ENCODE measurements around the gene FSTL3.
"Not testable (repeated sequence)": the region's sequence is repeated elsewhere in the genome, so short reads cannot be mapped to it uniquely, and the experiment has no call there.

Gene FSTL3

GRCh38 chr19:685454-685931 lies 9.3 kb downstream of the FSTL3 start:
- no peak for DNase-seq

GRCh38 chr19:686589-687297 lies 10.6 kb downstream of the FSTL3 start:
- no peak for DNase-seq

GRCh38 chr19:687569-688166 lies 11.5 kb downstream of the FSTL3 start:
- no peak for DNase-seq

DNA sequence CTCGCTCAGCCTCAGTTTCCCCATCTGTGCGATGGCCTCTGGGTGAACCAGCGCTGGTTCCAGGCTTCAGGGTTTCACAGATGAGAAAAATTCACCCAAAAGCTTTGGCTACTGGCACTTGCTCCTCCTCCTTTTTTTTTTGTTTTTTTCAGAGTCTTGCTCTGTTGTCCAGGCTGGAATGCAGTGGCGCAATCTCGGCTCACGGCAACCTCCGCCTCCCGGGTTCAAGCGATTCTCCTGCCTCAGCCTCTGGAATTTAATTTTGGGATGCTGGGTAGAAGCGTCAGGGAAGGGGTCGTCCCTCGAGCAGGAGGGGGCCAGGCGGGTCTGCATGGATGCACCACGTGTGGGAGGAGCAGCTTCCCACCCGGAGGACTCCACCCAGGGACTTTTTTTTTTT lies 12.0 kb downstream of the FSTL3 start:
- no peak for DNase-seq

GRCh38 chr19:688992-689391 lies 12.8 kb downstream of the FSTL3 start:
- no peak for DNase-seq

GRCh38 chr19:690203-690602 lies 14.0 kb downstream of the FSTL3 start:
- no peak for DNase-seq

DNA sequence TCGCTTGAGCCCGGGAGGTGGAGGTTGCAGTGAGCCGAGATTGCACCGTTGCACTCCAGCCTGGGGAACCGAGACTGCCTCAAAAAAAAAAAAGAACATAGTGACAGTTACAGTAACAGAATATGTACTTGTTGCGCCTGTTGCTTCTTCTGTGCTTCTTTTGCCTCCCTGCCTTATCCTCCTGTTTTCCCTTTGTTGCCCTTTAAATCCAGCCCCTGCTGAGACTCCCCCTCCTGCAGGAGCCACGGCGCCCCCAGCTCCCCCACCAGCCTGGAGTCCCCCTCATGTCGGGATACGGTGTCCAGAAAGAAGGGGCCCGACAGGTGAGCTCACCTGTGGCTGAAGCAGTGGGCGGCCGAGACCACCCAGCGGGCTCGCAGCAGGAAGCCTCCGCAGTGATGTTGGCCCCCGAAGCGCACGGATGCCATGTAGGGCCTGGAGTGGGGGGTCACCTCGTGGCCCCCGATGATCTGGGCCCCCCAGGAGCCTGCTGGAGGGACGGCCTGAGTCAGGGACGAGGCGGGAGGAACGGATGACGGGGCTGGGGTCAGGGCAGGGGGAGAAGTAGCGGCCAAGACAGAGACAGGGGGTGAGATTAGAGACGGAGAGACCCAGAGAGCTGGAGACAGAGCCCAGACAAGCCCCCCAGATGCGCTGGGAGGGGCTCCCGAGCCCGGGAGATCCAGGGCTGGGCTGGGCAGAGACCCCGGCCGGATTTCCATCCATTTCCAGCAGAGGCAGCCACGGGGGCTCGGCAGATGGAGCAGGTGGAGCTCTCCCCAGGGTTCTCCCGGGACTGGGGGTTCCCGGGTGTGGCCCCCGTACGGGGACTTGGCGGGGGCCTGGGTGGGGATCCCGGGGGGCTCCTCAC lies 18.5 kb downstream of the FSTL3 start:
- DNase-seq = no peak

DNA sequence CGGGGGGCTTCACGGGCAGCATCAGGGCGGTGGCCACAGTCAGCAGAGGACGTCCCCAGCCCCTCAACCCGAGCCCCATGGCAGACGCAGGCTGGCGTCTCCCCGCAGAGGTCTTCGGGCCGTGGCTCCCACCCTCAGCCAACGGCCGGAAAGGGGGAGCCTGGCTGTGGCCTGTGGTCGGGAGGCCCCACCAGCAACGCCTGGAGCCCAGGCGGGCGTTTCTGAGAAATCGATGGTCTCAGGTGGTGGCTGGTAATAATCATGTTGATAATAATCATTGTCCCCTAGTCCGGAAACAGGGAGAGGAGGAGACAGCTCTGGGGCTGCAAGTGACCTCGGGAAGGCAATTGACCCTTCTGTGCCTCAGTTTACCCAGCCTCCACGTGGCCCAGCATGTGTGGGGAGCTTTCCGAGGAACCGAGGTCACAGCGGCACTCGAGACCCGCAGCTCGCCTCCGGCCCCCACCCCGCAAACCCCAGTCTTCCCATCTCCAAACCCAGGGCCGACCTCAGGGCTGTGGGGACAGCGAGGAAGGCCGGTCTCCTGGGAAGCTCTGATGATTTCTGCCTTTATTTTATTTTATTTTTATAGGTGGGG lies 19.3 kb downstream of the FSTL3 start, which contains the start of gene PRSS57:
Gene PRSS57, minus strand, starts transcription at position 101 of the 598 bp plus-strand sequence. Its CDS starts 22 bp downstream, at position 79.
- DNase-seq = no peak

DNA sequence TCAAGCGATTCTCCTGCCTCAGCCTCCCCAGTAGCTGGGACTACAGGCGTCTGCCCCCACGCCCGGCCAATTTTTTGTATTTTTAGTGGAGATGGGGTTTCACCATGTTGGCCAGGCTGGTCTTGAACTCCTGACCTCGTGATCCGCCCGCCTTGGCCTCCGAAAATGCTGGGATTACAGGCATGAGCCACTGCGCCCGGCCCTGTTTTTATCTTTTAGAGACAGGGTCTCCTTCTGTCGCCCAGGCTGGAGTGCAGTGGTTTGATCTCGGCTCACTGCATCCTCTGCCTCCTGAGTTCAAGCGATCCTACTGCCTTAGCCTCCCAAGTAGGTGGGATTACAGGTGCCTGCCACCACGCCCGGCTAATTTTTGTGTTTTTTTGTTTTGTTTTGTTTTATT lies 22.3 kb downstream of the FSTL3 start:
- not testable (repeated sequence) for DNase-seq

GRCh38 chr19:699885-700284 lies 23.7 kb downstream of the FSTL3 start:
- peak in 1 of 2 donors; percentile 24 for DNase-seq

DNA sequence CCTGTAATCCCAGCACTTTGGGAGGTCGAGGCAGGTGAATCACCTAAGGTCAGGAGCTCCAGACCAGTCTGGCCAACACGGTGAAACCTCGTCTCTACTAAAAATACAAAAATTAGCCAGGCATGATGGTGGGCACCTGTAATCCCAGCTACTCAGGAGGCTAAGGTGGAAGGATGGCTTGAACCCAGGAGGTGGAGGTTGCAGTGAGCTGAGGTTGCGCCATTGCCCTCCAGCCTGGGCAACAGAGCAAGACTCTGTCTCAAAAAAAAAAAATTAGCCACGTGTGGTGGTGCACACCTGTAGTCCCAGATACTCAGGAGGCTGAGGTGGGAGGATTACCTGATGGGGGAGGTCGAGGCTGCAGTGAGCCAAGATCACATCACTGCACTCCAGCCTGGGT lies 26.7 kb downstream of the FSTL3 start:
- not testable (repeated sequence) for DNase-seq

GRCh38 chr19:703329-703650 lies 27.1 kb downstream of the FSTL3 start:
- DNase-seq = no peak

GRCh38 chr19:703651-704446 lies 27.7 kb downstream of the FSTL3 start:
- DNase-seq = peak; percentile 68 to 76

DNA sequence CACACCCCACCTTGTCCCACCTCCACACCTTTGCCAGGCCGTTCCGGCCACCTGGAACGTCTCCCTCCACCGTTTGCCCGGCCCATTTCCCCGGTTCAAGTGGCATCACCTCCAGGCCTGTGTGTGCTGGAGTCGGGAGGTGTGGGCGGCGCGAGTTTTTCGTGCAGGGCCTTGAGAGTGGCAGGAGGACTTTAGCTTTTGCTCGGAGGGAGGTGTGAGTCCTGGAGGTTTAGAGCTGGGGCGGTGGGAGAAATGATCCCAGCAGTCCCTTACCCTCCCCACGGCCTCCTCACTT lies 28.2 kb downstream of the FSTL3 start:
- no peak for DNase-seq

DNA sequence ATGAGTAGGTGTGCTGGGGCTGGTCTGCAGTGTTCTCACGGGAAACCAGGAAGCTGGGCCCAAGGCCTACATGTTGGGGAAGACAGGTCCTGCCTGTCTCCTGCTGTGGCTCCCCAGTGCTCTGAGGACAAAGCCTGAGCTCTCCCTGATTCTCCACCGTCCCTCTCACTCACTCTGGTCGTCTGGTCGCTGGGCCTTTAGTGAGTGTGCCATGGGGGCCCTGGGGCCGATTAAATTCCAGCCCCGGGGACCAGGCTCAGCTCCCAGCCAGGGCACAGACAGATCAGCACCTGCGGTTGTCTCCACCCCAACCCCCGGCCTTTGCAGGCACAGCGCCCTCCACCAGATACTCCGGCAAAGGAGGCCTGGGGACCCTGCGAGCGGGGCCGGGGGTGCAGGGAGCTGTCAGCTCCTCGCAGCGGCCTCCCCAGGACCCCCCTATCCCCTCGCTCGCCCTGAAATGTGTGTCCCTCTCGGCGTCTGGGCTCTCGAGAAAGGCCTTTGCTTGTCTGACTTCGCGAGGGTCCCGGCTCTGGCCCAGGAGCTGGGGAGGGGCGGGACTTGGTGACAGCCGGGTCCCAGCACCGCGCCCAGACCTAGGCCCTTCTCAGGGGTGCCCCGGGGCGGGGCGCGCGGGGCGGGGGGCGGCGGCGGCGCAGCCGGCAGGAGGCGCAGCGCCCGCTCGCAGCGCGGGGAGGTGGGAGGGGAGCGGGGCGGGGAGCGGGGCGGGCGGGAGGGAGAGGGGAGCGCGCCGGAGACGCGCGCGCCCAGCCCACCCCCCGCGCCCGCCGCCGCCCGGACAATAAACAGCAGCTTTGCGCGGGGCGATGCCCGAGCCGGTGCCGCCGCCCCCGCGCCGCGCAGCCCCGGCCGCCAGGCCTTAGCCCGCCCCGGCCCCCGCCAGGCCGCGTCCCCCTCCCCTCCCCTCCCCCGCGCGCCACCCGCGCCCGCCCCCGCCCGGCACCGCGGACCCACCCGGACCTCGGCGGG lies 32.3 kb downstream of the FSTL3 start, which contains the start of gene PALM:
Gene PALM, plus strand, starts transcription at position 782 of the 990 bp plus-strand sequence. CDS start 212 bp downstream, outside the sequence.
- DNase-seq = no peak

GRCh38 chr19:709196-709964 lies 33.2 kb downstream of the FSTL3 start:
- no peak for DNase-seq

GRCh38 chr19:709965-710571 lies 33.9 kb downstream of the FSTL3 start:
- no peak for DNase-seq

GRCh38 chr19:710767-711166 lies 34.6 kb downstream of the FSTL3 start:
- no peak for DNase-seq

DNA sequence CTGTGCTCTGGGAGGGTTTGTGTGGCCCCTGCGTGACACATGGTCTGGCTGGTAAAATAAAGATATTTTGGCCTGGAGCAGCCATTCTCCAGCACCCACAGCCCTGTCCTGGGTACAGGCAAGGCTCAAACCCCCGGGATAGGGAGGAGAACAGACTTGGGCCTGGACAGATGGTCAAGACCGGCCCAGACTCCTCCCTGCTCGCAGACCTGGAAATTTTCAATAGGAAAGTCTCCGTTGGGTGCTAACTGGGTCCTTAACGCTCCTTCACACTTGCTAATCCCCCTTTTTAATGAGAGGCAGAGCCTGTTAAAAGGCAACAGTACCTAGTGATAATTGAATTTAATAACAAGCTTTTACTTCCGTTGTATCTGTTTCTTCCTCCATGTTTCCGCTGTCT lies 35.1 kb downstream of the FSTL3 start:
- no peak for DNase-seq

DNA sequence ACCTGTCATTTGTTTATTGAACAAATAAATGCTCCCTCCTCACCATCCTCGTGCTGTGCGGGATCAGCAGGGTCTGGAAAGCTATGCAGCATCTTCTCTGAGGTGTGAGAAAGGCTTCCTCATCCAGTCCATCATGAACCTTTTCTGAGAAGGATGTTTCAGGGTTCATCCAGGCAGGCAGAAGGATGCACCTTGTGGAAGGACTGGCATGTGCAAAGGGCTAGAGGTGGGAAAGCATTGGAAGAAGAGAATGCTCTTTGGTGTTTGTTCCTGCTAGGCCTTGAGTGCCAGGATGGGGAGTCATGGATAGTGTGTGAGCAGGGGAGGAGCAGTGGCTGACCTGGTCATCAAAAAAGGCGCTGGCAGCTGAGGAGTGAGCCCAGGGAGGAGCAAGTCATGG lies 39.2 kb downstream of the FSTL3 start:
- DNase-seq = no peak

Measured in CD4-positive, alpha-beta T cell treated with Interferon alpha-2 for 1 hour (primary cell).